GM12878 (cell line): Measurements from ENCODE around the gene YJU2.
A peak's percentile ranks its signal among the peaks of the same experiment; 100 is the strongest.

Experiments
- BHLHE40 ChIP-seq, 2 experiments: fragments of 450-650 bp in 1 of 2; IDR thresholded peaks; 2 replicates each; pipeline ENCODE4 v1.6.1; 2011 to 2017; ENCODE audit warnings: low read depth in 2 of 2, borderline replicate concordance in 1 of 2, improper control_type of control experiment in 1 of 2, low read length in 1 of 2, mild to moderate bottlenecking in 1 of 2
- CTCF ChIP-seq, 3 experiments: IDR thresholded peaks in 2 of 3; conservative IDR thresholded peaks in 1 of 3; 2 replicates each; pipeline ENCODE4 v1.5.1; 2011; ENCODE audit warnings: low read depth in 3 of 3, low read length in 3 of 3, mild to moderate bottlenecking in 3 of 3, control low read depth in 2 of 3, moderate library complexity in 2 of 3, inconsistent platforms in 1 of 3, mixed read lengths in 1 of 3; ENCODE audit not compliant: control insufficient read depth in 2 of 3, insufficient read depth in 1 of 3; ENCODE audit errors: extremely low read depth in 1 of 3
- ZNF274 ChIP-seq: IDR thresholded peaks from one replicate; pipeline ENCODE4 v1.8.0; 2011; ENCODE audit not compliant: insufficient read length, insufficient read depth

- no peak for TF ChIP-seq BHLHE40 (IDR thresholded peaks at IDR 0.05; ENCODE audit: borderline replicate concordance in 1 of 2, low read depth in 2 of 2, low read length in 1 of 2)
- TF ChIP-seq ZNF274: no peak
- TF ChIP-seq CTCF (IDR thresholded peaks at IDR 0.05 in 2 of 3, conservative IDR thresholded peaks at IDR 0.05 in 1 of 3; ENCODE audit: control insufficient read depth in 2 of 3, extremely low read depth in 1 of 3, insufficient read depth in 1 of 3, low read depth in 3 of 3, low read length in 3 of 3): peak; percentile 42 to 52 (median 46); a peak in 5 of 6 replicates
These were observed 39.9 kb upstream of the YJU2 start for GRCh38 chr19:4206818-4207484.
